ENCODE results near the gene SNRPB2. TPM values are rescaled to one million over a fixed set of nuclear protein-coding genes. Genes with fewer than 3 reads are reported as not detected.

SNRPB2 gene
- total RNA-seq, 1 donor from 2014 or later = 68.3 TPM

DNA sequence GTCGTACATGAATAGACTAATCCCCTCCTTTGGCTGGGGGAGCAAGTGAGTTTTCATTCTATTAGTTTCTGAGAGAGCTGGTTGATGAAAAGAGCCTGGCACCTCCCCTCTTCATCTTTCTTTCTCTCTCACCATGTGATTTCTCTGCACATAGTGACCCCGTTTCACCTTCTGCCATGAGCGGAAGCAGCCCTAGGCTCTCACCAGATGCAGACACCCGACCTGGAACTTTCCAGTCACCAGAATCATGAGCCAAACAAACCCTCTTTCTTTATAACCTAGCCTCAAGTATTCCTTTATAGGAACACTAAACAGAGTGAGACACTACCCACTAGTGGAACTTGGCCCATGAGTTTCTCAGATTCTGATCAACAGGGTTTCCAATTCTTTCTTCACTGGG, 34.7 kb downstream of the SNRPB2 start:
- no peak overlapping the region for H3K4me3 Mint-ChIP-seq
- TF ChIP-seq CTCF (conservative IDR thresholded peaks at IDR 0.05) = no peak
- no peaks in the 10 kb centered on the region for H3K36me3 Mint-ChIP-seq
- no peak for DNase-seq (ENCODE audit: extremely low spot score, unreplicated experiment)
- H3K27me3 Mint-ChIP-seq = no peaks in the 10 kb centered on the region
- H3K4me1 Mint-ChIP-seq (ENCODE audit: unreplicated experiment) = peaks cover 32% of the 10 kb centered on the region
- no peak overlapping the region for H3K27ac Mint-ChIP-seq
- H3K9me3 Mint-ChIP-seq = no peaks in the 10 kb centered on the region

DNA sequence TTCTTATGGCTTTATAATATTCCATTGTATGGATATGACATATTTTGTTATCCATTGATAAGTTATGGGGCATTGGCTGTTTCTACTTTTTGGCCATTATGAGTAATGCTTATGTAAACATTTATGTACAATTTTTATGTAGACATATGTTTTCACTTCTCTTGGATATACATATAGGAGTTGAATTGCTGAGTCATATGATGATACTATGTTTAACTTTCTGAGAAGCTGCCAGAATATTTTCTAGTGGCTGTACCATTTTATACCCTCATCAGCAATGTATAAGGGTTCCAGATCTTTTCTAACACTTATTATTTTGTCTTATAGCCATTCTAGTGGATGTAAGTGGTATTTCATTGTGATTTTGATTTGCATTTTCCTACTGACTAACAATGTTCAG, 41.4 kb downstream of the SNRPB2 start:
- no peaks in the 10 kb centered on the region for H3K27me3 Mint-ChIP-seq
- peaks cover 6% of the 10 kb centered on the region for H3K4me1 Mint-ChIP-seq (ENCODE audit: unreplicated experiment)
- TF ChIP-seq CTCF (conservative IDR thresholded peaks at IDR 0.05) = no peak
- H3K36me3 Mint-ChIP-seq = no peaks in the 10 kb centered on the region
- no peak for DNase-seq (ENCODE audit: extremely low spot score, unreplicated experiment)
- H3K4me3 Mint-ChIP-seq = no peak overlapping the region
- no peak overlapping the region for H3K27ac Mint-ChIP-seq
- H3K9me3 Mint-ChIP-seq = peaks cover 5% of the 10 kb centered on the region

DNA sequence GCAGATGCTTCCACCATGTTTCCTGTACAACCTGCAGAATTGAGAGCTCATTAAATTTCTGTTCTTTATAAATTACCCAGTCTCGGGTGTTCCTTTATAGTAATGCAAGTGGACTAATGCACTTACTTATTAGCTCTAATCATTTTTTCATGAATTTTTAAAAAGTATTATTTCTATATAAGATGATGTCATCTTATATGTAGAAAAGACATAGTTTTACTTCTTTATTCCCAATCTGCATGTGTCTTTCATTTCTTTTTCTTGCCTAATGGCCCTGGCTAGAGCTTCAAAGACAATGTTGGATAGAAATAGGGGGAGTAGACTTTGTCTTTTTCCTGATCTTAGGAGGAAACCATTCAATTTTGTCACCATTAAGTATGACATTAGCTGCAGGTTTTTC, 46.1 kb downstream of the SNRPB2 start:
- Mint-ChIP-seq H3K9me3 (peaks cover 5% of the 10 kb centered on the region), H3K27me3 (no peaks in the 10 kb centered on the region), H3K4me1 (ENCODE audit: unreplicated experiment) (no peaks in the 10 kb centered on the region), H3K36me3 (no peaks in the 10 kb centered on the region), H3K27ac (no peak overlapping the region), H3K4me3 (no peak overlapping the region)
- no peak for DNase-seq (ENCODE audit: extremely low spot score, unreplicated experiment)
- TF ChIP-seq CTCF (conservative IDR thresholded peaks at IDR 0.05) = no peak

DNA sequence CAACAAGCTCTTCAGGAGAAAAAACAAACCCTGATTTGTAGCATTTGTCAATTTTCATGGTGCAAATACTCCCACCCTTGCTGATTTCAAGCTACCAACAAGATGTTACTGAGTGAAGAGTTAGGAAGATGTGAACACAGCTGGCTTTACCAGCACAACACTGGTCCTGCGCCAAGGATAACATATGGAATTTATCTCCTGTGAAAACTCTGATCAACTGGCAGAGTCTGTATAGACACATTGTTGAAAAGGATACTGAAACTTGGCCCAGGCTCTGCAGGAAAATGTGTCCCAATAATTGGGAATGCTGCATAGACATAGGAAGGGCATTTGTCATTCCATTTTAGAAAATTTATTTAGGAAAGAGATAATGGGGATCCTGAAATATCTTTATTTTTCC, 47.3 kb downstream of the SNRPB2 start:
- no peak for TF ChIP-seq CTCF (conservative IDR thresholded peaks at IDR 0.05)

DNA sequence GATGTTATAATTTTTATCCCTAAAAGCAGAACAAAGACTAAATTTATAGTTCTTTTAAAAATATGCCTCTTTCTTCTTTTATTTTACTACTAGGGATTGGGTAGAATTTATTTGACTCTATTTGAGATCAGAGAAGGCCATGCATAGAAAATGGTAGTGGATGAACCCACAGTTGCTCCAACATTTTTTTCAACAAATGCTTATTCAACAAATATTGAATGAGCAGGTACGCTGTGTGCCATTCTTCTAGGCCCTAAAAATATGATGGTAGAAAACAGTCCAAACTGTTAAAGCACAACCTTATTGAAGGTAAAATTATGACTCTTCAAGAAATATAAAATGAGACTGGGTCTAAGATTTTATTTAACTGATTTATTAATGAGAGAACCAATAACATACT, 48.3 kb downstream of the SNRPB2 start:
- no peak for TF ChIP-seq CTCF (conservative IDR thresholded peaks at IDR 0.05)
- Mint-ChIP-seq H3K27me3 (no peaks in the 10 kb centered on the region), H3K4me3 (no peak overlapping the region), H3K9me3 (peaks cover 2% of the 10 kb centered on the region), H3K4me1 (ENCODE audit: unreplicated experiment) (no peaks in the 10 kb centered on the region), H3K27ac (no peak overlapping the region), H3K36me3 (no peaks in the 10 kb centered on the region)
- DNase-seq (ENCODE audit: extremely low spot score, unreplicated experiment) = no peak

More for the DNA sequence above, 47.3 kb downstream of the SNRPB2 start:
- Mint-ChIP-seq H3K4me1 (ENCODE audit: unreplicated experiment) (no peaks in the 10 kb centered on the region), H3K4me3 (no peak overlapping the region), H3K36me3 (no peaks in the 10 kb centered on the region), H3K9me3 (peaks cover 5% of the 10 kb centered on the region), H3K27ac (no peak overlapping the region), H3K27me3 (no peaks in the 10 kb centered on the region)
- DNase-seq (ENCODE audit: extremely low spot score, unreplicated experiment) = no peak

- Mint-ChIP-seq H3K36me3 (no peaks in the 10 kb centered on the region), H3K27ac (no peak overlapping the region), H3K4me3 (no peak overlapping the region), H3K9me3 (no peaks in the 10 kb centered on the region), H3K27me3 (peaks cover 3% of the 10 kb centered on the region), H3K4me1 (ENCODE audit: unreplicated experiment) (no peaks in the 10 kb centered on the region)
- TF ChIP-seq CTCF (conservative IDR thresholded peaks at IDR 0.05) = no peak
- DNase-seq (ENCODE audit: extremely low spot score, unreplicated experiment) = no peak
Observed at GRCh38 chr20:16781496-16781895, 51.7 kb downstream of the SNRPB2 start.

Measured in type B pancreatic cell (in vitro differentiated cells).